ENCODE data around the gene EPHA4.

The EPHA4 gene

GRCh38 chr2:221397187-221397586, 174.9 kb downstream of the EPHA4 start:
- DNase-seq (ENCODE audit: low read depth): no peak

- DNase-seq (ENCODE audit: low read depth): no peak
Observed at GRCh38 chr2:221392228-221392881, 179.7 kb downstream of the EPHA4 start.

GRCh38 chr2:221390878-221391277, 181.2 kb downstream of the EPHA4 start:
- DNase-seq (ENCODE audit: low read depth): no peak

- no peak for DNase-seq (ENCODE audit: low read depth)
Observed at GRCh38 chr2:221389904-221390303, 182.2 kb downstream of the EPHA4 start.

GRCh38 chr2:221389421-221389820, 182.7 kb downstream of the EPHA4 start:
- no peak for DNase-seq (ENCODE audit: low read depth)

- no peak for DNase-seq (ENCODE audit: low read depth)
Observed at GRCh38 chr2:221388891-221389290, 183.2 kb downstream of the EPHA4 start.

GRCh38 chr2:221385716-221386115, 186.4 kb downstream of the EPHA4 start:
- DNase-seq (ENCODE audit: low read depth): no peak

GRCh38 chr2:221381928-221382488, 190.1 kb downstream of the EPHA4 start:
- DNase-seq (ENCODE audit: low read depth): no peak

GRCh38 chr2:221380686-221381085, 191.4 kb downstream of the EPHA4 start:
- DNase-seq (ENCODE audit: low read depth): no peak

- no peak for DNase-seq (ENCODE audit: low read depth)
Observed at GRCh38 chr2:221380062-221380461, 192.0 kb downstream of the EPHA4 start.

GRCh38 chr2:221377597-221377996, 194.5 kb downstream of the EPHA4 start:
- DNase-seq (ENCODE audit: low read depth): no peak

- DNase-seq (ENCODE audit: low read depth): no peak
Observed at GRCh38 chr2:221377066-221377465, 195.0 kb downstream of the EPHA4 start.

GRCh38 chr2:221374234-221374633, 197.9 kb downstream of the EPHA4 start:
- no peak for DNase-seq (ENCODE audit: low read depth)

- DNase-seq (ENCODE audit: low read depth): no peak
Observed at GRCh38 chr2:221372907-221373306, 199.2 kb downstream of the EPHA4 start.

GRCh38 chr2:221372159-221372884, 199.8 kb downstream of the EPHA4 start:
- DNase-seq (ENCODE audit: low read depth): no peak

- no peak for DNase-seq (ENCODE audit: low read depth)
Observed at GRCh38 chr2:221371347-221371746, 200.8 kb downstream of the EPHA4 start.

- no peak for DNase-seq (ENCODE audit: low read depth)
Observed at GRCh38 chr2:221370857-221371211, 201.3 kb downstream of the EPHA4 start.

GRCh38 chr2:221370076-221370856, 201.8 kb downstream of the EPHA4 start:
- no peak for DNase-seq (ENCODE audit: low read depth)

Measured in T follicular helper cell (primary cell).